ENCODE measurements around the gene CADPS. TPM values are rescaled to one million over a fixed set of nuclear protein-coding genes. Genes with fewer than 3 reads are reported as not detected.

CADPS gene
- total RNA-seq, 1 donor from 2014 or later: 10.1 TPM

DNA sequence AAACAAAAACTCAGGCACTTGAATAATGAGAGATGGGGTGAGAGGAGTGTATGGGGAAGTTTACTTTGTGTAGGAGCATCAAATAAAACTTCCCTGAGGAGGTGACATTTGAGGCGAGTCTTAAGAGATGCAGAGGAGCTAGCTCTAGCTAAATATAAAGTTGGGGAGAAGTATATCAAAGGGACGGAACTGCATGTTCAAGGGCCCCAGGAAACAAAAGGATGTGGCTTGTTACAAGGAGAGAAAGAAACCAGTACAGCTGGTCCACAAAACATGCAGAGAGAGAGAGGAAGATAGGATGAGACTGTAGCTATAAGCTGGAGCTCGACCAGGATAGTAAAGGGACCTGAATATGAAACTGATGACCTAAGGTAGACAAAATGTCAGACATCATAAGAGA, 519.5 kb downstream of the CADPS start:
- DNase-seq (ENCODE audit: low spot score): no peak
